OCI-LY7 (cell line): ENCODE measurements around the gene COL6A3.
"Not testable (repeated sequence)": the region's sequence is repeated elsewhere in the genome, so short reads cannot be mapped to it uniquely, and the experiment has no call there.

Experiments
- EZH2phosphoT487 ChIP-seq: fragments of 200-600 bp; sonication (generic); IDR thresholded peaks from 2 replicates; pipeline ENCODE4 v1.6.1; 2018; ENCODE audit warnings: low read depth, borderline replicate concordance, mild to moderate bottlenecking, mixed run types, antibody characterized with exemption, low read length, moderate library complexity, mixed read lengths
- TF ChIP-seq, protein P1 (sequence below): fragments of 200-600 bp; sonication (generic); conservative IDR thresholded peaks from 2 replicates; pipeline ENCODE4 v1.5.1; 2014; ENCODE audit warnings: mild to moderate bottlenecking, antibody characterized with exemption, low read length, moderate library complexity, mixed read lengths

DNA sequence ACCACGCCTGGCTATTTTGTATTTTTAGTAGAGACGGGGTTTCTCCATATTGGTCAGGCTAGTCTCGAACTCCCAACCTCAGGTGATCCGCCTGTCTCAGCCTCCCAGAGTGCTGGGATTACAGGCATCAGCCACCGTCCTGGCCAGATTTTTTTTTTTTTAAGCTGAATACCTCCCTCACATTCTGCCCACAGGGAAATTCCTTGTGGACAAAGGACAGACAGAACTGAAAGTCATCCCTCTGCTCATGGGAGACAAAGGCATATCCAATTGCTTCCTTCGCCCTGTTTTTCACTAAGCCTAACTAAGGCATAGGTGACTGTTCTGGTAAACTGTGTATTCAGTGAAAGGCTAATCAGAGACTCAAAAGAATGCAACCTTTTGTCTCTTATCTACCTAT, 59.8 kb downstream of the COL6A3 start:
- TF ChIP-seq, protein P1, sequence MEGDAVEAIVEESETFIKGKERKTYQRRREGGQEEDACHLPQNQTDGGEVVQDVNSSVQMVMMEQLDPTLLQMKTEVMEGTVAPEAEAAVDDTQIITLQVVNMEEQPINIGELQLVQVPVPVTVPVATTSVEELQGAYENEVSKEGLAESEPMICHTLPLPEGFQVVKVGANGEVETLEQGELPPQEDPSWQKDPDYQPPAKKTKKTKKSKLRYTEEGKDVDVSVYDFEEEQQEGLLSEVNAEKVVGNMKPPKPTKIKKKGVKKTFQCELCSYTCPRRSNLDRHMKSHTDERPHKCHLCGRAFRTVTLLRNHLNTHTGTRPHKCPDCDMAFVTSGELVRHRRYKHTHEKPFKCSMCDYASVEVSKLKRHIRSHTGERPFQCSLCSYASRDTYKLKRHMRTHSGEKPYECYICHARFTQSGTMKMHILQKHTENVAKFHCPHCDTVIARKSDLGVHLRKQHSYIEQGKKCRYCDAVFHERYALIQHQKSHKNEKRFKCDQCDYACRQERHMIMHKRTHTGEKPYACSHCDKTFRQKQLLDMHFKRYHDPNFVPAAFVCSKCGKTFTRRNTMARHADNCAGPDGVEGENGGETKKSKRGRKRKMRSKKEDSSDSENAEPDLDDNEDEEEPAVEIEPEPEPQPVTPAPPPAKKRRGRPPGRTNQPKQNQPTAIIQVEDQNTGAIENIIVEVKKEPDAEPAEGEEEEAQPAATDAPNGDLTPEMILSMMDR, result not testable (repeated sequence)
- TF ChIP-seq EZH2phosphoT487, result not testable (repeated sequence)
